Stimulated activated CD4-positive, alpha-beta T cell treated with anti-CD3 and anti-CD28 coated beads, Interleukin-2, amount 100 ng/mL, for 24 hours (primary cell): ENCODE results near the gene NDST4.

Experiments
- DNase-seq, 2 donors: peaks; one replicate each; pipeline ENCODE4 v3.0.0-alpha.2; 2020

Gene NDST4

DNA sequence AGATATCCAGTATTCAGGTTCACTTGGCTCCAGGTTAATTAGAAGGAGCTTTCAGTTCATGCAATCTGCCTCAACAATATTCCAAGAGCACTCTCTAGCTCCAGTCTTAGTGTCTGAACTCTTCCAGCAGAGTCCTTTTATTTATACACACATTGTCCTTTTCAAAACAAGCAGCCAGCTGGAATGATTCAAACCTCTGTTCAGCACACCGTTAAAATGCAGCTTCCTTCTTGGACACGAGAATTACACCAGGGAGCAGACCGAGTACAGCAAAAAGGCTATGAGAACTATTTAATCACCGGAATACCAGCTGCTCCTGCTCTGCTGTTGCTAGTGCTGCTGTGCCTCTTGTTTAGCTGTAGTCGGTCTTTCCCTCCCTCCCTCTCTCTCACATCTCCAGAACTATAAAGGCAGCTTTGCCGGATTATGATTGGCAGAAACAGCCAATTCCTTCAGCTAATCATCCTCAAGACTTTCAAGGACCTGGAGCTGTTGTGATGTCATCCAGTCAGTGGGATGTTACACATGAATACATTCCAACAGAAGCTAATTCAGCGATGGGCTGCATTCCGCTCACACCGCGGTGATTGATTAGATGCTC, at the start of gene NDST4:
NDST4 (minus strand) TSS at position 115 of the 601 bp plus-strand sequence. CDS start 36,584 bp downstream, outside the sequence.
- no peak for DNase-seq

GRCh38 chr4:115159141-115159540, 45.7 kb upstream of the NDST4 start:
- DNase-seq = no peak

- no peak for DNase-seq
These were observed 44.9 kb upstream of the NDST4 start for GRCh38 chr4:115158296-115158695.

DNA sequence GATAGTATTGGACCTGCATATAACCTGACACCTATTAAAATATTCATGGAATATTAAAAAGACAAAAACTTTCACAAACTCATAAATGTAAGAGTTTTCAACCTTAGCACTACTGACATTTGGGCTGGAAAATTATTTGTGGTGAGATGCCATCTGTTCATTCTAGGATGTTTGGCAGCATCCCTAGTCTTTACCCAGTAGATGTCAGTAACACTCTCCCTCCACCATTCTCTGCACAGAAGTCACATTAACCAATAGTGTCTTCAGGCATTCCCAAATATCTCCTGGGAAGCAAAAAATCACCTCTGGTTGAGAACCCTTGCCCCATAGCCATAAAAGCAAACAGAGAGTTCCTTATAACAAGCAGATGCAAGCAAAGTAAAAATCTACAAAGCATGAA, 41.4 kb upstream of the NDST4 start:
- DNase-seq = no peak

- no peak for DNase-seq
These were observed 39.5 kb upstream of the NDST4 start for GRCh38 chr4:115152965-115153364.

GRCh38 chr4:115152081-115152480, 38.7 kb upstream of the NDST4 start:
- DNase-seq = no peak

DNA sequence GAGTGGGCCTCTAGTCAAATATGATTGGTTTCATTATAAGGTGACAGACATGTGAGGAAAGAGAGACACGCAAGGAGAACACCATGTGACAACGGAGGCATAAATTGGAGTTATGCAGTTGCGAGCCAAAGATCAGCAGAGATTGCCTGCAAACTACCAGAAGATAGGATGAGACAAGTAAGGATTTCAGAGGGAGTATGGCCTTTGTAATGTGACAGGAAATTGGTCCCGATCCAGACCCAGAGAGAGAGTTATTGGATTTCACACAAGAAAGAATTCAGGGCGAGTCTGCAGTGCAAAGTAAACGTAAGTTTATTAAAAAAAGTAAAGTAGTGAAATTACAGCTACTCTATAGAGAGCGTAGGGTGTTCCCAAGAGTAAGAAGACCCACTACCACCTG, 35.7 kb upstream of the NDST4 start:
- DNase-seq = no peak

GRCh38 chr4:115145393-115146160, 32.2 kb upstream of the NDST4 start:
- DNase-seq = no peak

DNA sequence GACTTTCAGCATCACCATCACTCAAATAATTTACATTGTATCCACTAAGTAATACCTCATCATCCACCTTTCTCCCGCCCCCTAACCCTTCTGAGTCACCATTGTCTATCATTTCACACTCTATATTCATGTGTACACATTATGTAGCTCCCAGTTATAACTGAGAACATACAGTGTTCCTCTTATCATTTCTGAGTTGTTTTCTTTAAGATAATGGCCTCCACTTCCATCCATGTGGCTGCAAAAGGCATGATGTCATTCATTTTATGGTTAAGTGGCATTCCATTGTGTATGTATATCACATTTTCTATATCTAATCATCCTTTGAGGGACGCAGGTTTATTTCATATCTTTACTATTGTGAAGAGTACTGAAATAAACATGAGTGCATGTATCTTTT, 14.6 kb upstream of the NDST4 start:
- no peak for DNase-seq

DNA sequence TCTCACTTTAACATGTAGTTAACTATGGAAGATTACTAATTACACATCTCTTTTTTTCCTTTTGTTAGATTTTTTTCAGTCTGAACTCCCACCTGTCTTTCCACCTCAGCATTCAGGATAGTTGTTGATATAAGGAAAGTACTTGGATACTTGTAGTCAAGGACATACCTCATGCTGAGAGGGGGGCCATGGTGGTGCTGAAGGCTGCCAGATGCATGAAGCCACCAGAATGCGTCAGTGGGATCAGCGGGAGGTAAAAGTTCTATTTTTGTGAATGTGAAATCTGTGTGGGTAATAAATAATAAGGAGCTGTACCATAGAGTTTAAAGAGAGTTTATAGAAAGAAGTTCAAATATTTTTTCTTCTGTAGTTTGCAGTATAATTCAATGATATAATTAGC, 13.1 kb upstream of the NDST4 start:
- no peak for DNase-seq

GRCh38 chr4:115121351-115122043, 8.1 kb upstream of the NDST4 start:
- no peak for DNase-seq

DNA sequence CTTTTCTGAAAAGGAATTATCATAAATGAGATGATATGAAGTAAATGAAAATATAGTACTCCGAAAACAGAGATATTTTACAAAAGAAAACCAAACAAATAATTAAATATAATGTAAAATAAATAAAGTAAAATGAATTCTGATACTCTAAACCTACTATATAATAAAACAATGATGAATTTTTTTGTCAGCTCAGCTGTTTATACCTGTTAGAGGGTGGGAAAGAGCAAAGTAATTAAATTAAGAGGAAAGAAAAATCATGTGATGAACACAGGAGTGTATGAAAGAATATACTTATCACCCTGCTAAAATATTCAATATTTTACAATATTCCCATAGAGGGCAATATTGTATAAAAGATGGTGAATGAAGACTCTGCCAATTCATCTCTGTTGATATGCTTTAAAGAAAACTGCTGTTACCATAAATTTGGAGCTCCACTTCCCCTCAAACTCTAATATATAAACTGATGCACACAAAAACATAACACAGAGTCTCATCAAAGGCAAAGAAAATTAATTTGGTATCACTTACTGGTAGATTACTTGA, 6.5 kb upstream of the NDST4 start:
- DNase-seq = no peak

GRCh38 chr4:115117651-115118050, 4.2 kb upstream of the NDST4 start:
- DNase-seq = no peak

GRCh38 chr4:115110191-115111181, 2.9 kb downstream of the NDST4 start:
- DNase-seq = no peak

GRCh38 chr4:115108850-115109249, 4.6 kb downstream of the NDST4 start:
- DNase-seq = no peak

GRCh38 chr4:115107411-115107810, 6.0 kb downstream of the NDST4 start:
- DNase-seq = no peak

DNA sequence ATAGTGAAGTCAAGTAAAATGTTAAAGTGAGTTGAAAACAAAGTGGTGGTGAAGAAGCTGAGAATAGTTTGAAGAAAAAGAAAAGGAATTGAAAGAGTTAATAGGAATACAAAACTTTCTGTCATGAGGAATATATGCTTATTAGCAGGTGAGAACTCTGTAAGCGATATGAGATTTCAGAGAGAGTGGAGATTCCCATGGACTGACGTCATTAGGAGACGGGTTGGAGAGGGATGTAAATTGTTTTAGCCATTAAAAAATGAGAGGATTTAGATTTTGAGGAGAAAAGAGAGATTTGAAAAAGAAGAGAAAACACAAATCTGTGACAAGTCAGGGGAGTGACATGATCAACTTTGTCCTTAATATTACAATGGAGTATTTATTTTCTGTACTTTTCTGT, 11.7 kb downstream of the NDST4 start:
- no peak for DNase-seq

DNA sequence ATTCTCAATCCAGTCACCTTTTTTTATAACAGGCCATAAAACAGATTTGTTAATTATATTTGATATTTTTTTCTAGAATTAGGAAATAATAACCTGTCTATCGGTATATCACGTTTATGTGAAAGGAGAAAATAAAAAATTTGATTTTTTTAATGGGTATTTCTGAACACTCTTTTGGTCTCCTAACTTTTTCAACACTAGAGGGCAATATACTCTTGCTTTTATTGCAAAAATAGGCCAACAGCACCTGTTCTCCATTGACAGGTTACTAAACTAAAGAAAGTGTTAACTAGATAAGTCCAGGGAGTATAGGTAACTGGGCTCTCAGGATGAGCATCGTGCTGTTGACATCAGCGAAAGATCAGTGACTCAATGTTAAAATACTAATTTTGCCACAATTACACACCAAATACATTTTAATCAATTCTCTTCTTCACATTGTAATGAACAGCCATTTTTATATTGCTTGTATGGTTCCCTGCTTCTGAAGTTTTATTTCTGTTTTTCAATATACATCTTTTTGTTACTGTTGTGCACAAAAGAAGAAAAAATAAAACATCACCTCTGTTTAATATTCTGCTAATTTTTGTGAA, 22.8 kb downstream of the NDST4 start:
- no peak for DNase-seq

GRCh38 chr4:115082633-115083032, 30.8 kb downstream of the NDST4 start:
- DNase-seq = no peak

DNA sequence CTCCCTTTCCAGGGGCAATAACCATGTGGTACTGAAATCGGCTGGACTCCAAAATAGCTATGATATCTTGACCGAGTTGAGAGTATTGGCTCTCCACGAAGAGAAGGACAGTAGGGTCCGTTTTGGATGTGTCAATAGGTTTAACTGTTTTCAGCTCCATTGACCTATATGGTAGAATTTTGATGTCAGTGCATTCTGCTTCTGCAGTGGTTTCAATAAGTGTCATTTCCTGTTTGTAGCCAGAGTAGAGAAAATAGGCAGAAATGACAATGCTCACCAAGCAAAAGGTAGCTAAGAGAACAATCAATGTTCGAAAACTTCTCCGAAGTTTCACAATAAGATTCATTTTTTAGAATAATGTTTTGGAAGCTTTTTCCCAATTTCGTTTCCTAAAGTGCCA, 36.7 kb downstream of the NDST4 start:
- DNase-seq = no peak

DNA sequence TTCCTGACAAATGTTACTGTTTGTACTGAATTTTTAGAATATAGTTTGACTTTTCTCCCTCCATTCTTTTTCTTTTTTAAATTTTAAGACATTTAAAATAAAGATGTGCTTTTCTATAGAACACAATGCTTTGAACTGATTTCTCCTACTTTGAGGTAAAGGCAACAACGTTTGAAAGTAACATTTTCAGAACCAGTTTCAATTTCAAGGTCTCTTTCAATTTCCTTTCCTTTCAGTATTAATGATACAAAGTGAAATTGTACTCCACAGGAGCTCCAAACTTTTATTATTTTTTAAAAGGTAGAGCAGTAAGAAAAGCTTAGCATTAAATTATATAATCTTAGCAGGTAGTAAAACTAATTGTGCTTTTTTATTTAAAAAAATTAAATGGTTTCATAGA, 54.9 kb downstream of the NDST4 start:
- no peak for DNase-seq

DNA sequence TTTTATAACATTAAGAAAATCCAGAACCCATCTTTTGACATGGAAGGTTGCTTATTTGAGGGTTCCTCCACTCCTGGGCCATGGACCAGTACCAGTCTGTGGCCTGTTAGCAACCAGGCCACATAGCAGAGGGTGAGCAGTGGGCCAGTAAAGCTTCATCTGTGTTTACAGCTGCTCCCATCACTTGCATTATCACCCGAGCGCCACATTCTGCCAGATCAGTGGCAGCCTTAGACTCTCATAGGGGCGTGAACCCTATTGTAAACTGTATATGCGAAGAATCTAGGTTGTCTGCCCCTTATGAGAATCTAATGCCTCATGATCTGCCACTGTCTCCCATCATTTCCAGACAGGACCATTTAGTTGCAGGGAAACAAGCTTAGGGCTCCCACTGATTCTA, 58.6 kb downstream of the NDST4 start:
- DNase-seq = no peak
